ENCODE measurements around the gene CCDC9.
A peak's percentile ranks its signal among the peaks of the same experiment; 100 is the strongest.
"Not testable (repeated sequence)": the region's sequence is repeated elsewhere in the genome, so short reads cannot be mapped to it uniquely, and the experiment has no call there.

The CCDC9 gene

DNA sequence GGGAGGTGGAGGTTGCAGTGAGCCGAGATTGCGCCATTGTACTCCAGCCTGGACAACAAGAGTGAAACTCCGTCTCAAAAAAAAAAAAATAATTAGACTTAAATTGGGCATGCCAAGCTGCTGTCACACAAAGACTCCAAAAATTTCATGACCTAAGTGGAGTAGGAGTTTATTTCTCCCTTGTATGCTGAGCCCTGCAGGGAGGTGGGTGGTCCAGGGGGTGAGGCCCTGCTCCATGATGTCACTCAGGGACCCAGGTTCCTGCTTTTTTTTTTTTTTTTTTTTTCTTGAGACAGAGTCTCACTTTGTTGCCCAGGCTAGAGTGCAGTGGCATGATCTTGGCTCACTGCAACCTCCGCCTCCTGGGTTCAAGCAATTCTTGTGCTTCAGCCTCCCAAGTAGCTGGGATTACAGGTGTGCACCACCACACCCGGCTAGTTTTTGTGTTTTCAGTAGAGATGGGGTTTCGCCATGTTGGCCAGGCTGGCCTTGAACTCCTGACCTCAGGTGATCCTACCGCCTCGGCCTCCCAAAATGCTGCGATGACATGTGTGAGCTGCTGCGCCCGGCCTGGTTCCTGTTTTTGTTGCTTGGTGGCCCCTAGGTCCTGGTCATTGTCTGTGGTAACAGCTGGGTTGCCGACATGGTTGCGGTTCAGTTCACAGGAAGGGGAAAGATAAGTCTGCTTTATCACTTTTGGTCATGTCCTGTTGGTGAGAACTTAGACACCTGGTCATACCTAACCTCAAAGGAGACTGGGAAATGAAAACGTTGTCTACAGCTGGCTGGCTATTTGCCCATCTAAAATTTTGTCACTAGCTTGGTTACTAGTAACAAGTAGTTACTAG lies 5.8 kb downstream of the CCDC9 start:
- not testable (repeated sequence) for DNase-seq

DNA sequence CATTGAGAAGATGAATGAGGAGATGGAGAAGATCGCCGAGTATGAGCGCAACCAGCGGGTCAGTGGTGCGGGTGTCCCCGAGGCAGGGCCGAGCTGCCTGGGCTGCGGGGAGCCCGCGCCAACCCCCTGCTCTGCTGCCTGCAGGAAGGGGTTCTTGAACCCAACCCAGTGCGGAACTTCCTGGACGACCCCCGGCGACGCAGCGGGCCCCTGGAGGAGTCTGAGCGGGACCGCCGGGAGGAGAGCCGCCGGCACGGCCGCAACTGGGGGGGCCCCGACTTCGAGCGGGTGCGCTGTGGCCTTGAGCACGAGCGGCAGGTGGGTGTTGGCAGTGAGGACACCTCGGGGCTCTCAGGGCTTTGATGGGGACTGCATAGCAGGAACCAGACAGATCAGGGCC lies 8.3 kb downstream of the CCDC9 start:
- DNase-seq, result no peak

DNA sequence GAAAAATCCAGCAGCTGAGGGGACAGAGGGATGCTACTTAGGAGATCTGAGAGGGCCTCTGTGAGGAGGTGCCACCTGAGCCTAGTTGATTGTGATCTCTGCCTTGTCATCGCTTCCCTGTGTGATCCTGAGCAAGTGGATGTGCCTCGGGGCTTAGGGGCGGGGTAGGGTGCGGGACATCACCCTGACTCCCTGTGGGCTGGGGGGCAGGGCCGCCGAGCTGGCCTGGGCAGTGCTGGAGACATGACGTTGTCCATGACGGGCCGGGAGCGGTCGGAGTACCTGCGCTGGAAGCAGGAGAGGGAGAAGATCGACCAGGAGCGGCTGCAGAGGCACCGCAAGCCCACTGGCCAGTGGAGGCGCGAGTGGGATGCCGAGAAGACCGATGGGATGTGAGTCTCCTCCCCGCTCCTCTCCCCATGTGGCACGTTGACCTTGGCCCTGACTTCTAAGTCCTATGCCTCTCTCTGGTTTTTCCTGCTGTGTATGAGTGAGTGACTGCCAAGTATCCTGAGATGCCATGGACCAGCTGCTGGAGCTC lies 10.1 kb downstream of the CCDC9 start:
- no peak for DNase-seq

DNA sequence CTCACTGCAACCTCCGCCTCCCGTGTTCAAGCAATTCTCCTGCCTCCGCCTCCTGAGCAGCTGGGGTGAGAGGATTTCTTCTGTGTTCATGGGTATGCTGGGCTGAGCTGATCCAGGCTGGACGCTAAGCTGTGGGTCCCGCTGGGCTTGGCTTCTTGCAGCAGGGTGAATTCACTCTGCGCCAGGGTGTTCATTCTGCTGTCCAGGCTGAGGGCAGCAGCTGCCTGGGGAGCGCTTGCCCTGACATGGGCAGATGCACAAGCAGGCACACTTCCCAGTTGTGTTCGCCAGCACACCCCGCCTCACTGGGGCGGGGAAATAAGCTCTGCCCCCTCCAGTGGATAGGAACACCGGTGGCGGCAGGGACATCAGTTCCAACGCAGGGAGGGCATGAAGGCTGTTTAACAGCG lies 11.0 kb downstream of the CCDC9 start:
- no peak for DNase-seq

DNA sequence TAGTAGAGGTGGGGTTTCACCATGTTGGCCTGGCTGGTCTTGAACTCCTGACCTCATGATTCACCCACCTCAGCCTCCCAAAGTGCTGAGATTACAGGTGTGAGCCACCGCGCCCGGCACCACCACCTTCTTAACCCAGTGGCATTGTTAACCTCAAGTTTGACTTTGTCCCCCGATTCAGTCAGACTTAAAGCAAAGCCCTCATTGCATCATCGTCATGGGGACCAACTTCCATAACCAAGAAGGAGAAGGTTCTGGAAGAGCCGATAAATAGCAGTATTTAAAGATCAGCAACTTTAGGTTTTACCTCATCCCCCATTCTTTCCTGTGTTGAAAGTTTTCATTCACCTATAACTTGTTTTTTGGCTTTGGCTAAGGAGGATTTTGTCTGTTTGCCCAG lies 11.7 kb downstream of the CCDC9 start:
- no peak for DNase-seq

- DNase-seq, result no peak
These were observed 13.3 kb downstream of the CCDC9 start for GRCh38 chr19:47269596-47269995.

DNA sequence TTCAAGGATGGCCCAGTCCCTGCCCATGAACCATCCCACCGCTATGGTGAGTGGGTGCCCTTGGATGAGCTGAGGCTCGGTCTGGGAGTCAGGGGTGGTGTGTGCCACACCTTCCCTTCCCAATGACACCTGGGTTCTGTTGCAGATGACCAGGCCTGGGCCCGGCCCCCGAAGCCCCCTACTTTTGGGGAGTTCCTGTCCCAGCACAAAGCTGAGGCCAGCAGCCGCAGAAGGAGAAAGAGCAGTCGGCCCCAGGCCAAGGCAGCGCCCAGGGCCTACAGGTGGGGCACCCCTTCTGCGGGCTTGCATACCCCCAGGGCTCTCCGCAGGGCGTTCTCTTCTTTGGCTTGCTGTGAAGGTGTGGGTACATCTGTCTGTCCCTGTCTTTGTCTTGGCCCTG lies 14.1 kb downstream of the CCDC9 start:
- no peak for DNase-seq

GRCh38 chr19:47271949-47272348 lies 15.6 kb downstream of the CCDC9 start:
- no peak for DNase-seq

DNA sequence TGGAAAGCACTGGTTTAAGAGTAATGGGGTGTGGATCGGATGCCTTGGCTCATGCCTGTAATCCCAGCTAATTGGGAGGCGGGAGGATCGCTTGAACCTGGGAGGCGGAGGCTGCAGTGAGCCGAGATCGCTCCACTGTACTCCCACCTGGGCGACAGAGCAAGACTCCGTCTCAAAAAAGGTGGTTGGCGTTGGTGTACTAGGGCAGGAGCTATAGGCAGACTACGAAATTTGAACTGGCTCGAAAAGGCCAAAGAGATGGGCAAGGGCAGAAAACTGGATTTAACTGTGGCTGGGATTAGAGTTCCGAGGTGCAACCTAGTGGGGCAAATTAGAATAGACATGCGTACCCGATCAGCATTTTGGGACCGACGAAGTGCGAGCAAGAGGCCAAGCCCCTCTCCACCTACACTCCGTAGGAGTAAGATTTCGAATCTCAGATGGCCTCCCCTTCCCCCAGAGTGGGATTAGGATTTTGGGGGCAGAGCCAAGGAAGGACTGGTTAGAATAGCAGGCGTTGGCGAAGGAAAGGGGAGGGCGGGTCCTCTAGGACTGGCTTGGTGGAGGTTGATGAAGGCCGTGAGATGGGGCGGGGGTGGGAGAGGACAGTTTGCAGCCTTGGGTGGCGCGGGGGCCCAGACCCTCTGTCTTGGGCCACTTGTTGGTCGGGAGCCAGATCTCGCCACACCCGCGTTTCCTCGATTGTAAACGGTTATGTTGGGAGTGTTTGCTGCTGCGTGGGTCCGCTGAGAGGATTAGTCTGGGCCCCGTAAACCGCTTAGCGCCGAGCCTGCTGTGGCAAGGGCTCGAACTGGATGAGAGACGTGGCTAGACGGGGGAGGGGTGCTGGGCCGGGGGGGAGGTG lies 16.4 kb downstream of the CCDC9 start:
- no peak for DNase-seq

DNA sequence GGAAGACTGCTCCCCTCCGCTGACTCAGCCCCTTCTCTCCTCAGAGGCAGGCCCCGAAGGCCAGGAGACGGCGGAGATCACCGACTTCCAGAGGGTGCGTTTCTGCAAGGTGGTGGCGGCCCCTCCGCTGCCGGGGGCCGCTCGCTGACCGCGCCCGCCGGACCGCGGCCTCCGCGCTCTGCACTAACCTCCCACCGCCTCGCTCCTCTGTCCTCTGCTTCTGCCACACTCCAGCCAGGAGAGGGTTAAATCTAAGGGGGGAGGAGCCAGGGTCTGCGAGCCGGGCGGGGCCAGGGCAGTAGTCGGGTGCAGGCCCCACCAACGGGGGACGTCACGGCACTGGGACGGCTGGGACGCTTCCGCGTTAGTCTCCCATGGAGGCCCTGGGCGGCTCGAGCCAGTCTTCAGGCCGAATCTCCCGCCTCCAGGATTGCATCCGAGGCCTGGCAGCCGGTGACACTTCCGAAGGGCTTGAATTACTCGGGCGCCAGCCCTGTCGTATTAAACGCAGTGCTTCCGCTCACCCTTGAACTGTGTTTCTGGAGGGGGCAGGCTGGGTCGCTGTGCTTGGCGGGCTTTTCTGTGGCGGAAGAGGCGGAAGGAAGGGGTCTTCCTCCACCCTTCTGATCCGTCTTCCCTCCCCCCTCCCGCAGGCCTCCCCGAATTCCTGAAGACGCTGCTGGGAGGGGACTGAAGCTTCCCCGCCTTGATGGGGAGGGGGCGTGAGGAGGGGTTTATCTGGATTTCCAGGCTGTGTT lies 17.2 kb downstream of the CCDC9 start:
- DNase-seq, result peak; percentile 63 to 83 (median 72)

DNA sequence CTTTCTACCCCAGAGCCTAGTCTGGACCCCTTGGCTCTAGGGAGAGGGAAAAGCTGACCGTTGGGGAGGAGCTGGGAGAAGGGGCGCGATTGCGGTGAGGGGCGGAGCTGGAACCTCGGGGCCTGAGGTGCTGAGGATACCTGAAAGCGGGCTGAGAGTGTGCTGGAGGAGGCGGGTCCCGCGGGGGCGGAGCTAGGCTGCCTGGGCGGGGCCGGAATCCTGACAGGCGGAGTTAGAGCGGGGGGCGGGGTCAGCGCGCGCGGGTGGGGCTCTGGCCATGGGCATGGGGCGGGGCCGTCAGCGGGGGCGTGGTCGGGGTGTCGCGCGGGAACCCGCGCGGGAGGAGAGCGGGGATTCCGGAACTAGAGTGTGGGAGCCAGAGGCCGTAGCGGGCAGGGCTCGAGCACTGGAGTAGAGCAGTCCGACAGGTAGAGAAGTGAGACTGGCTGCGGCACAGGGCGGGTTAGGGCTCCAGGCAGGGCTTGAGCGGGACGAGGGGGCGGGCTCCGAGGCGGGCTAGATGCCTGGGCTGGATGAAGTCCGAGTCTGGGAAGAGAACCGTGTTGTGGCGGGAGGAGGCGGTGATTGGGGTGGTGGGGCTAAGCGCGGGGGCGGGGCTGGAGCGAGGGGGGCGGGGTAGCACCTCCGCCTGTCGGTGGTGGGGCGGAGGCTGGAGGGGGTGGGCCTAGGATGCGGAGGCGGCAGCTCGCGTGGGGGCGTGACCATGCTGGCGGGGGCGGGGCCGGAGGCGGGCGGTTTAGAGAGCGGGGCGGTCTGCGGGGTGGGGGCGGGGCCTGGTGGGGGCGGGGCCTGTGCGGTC lies 18.0 kb downstream of the CCDC9 start, which contains the start of gene INAFM1:
Gene INAFM1, plus strand, starts transcription at position 815 of the 820 bp plus-strand sequence. CDS start 35 bp downstream, outside the sequence.
- peak; percentile 99 to 100 (median 100) for DNase-seq

DNA sequence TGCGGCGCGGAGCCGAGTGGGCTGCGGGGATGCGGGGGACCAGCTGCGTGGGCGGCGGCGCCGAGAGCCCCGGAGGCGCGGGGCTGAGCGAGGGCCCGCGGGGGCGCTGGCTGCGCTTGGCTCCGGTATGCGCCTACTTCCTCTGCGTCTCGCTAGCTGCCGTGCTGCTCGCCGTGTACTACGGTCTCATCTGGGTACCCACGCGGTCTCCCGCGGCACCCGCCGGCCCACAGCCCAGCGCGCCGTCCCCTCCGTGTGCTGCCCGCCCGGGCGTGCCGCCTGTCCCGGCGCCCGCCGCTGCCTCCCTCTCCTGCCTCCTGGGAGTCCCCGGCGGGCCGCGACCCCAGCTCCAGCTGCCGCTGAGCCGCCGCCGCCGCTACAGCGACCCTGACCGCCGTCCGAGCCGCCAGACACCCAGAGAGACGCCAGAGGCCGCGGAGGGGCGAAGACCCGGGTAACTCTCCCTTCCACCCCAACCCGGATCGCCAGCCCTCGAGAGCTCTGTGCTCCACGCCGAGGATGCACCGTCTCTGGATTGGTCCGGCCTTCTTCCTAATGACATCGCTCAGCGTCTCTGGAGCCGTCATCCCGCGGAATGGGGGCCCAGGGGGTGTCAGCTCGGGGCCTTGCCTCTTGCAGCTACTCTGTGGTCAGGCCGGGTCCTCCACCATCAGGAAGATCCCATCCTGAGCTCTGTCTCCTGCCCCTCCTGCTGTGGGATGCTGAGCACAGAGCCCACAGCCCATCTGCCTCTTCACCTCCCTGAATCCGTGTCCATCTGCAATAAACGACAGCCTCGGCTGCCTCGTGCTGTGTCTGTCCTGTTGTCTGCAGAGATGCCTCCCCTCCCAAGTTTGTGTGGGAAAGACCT lies 18.8 kb downstream of the CCDC9 start:
- peak in 1 of 4 experiments; percentile 21 for DNase-seq

DNA sequence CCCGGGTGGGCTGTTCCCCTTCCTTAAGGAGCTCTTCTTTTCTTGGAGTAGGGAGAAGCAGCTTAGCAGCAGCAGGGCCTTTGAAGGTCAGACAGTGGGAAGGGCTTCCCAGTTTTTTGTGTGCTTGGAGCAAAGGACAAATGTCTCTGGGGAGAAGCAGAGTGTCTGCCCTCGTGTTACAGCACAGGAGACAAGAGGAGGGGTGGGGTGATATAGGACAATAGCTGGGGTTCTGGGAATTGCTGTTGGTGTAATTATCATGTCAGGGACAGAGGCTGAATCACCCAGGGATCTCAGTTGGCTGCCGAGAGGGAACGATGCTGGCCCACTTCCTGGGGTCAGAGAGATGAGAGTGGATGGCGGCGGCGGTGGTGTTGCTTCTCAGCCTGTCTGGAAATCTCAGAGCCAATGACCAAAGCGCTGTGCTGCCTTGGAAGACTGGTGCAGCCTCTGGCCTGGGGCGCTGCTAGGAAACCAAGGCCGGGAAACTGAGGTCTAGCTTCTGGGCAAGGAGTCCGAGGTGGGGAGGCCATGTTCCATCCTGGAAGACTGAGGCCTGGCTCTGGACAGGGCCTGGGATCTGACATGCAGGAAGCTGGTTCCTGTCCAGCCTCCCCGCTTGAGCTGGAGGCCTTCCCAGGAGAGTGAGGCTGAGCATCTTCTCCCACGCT lies 19.6 kb downstream of the CCDC9 start:
- no peak for DNase-seq

DNA sequence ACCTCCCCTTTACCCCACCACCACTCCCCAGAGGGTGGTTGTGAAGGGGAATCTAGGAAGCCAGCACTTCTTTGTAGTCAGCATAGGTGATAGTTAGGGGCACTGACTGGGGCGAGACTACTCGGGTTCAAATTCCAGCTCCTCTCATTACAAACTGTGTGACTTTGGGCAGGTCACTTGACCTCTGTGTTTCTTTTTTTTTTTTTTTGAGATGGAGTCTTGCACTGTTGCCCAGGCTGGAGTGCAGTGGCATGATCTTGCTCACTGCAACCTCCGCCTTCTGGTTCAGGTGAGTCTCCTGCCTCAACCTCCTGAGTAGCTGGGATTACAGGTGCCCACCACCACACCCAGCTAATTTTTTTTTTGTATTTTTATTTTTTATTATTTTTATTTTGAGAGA lies 20.2 kb downstream of the CCDC9 start:
- not testable (repeated sequence) for DNase-seq

DNA sequence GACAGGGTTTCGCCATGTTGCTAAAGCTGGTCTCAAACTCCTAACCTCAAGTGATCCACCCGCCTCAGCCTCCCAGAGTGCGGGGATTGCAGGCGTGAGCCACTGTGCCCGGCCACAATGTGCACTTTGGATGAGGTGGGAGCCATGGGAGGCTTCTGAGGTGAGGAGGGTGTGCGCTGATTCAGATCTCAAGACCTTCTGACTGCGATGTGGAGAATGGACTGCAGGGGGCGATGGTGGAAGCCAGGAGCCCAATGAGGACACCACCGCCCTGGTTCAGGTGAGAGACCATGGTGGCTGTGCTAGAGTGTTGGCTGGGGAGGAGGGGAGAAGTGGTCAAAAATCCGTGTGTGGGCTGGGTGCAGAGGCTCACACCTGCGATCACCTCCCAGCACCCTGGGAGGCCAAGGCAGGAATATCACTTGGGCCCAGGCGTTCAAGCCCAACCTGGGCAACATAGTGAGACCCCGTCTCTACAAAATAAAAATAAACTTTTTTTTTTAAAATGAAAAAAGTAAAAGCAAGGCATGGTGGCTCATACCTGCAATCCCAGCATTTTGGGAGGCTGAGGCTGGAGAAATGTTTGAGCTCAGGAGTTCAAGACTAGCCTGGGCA lies 24.0 kb downstream of the CCDC9 start:
- DNase-seq, result peak in 3 of 4 experiments; percentile 20 to 48 (median 25)

- DNase-seq, result no peak
These were observed 27.2 kb downstream of the CCDC9 start for GRCh38 chr19:47283405-47284059.

DNA sequence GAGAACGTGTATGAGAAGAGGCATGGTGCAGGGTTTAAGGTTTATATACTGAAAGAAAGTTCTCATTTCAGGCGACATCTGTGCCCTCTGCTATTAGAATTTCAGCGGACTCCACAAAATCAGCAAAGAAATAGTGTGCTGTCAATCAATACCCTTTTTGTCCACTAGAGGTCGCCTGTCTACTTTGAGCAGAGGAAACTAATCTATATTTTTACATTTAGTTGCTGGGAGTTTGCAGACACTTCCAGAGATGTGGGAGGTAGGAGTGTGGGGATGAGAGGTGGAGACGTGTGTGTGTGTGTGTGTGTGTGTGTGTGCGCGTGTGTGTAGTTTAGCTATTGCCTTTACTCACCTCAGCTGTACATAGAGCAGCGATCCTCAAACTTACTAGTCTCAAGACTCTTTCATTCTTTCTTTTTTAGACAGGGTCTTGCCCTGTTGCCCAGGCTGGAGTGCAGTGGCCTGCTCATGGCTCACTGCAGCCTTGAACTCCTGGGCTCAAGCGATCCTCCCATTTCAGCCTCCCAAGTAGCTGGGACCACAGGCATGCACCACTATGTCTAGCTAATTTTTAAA lies 28.1 kb downstream of the CCDC9 start:
- peak in 2 of 4 experiments; percentile 14 to 23 for DNase-seq

DNA sequence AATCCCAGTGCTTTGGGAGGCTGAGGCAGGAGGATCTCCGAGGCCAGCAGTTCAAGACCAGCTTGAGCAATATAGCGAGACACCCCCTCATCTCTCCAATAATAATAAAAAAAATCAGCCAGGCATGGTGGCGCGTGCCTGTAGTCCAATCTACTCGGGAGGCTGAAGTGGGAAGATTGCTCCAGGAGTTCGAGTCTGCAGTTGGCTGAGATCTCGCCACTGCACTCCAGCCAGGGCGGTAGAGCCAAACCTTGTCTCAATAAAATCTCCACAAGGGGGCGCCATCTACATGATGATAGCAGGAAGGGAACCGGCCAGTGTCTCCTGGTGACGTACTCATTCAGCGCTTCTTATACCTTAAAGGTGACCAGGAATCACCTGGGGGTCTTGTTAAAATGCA lies 39.7 kb downstream of the CCDC9 start:
- peak; percentile 56 to 77 (median 62) for DNase-seq

- not testable (repeated sequence) for DNase-seq
These were observed 44.5 kb downstream of the CCDC9 start for GRCh38 chr19:47300867-47301266.
